Measurements from ENCODE around the gene DIP2A. TPM values are rescaled to one million over a fixed set of nuclear protein-coding genes. Genes with fewer than 3 reads are reported as not detected.

Gene DIP2A
- total and polyA plus RNA-seq, 9 donors, result 16.3 to 31.4 (median 22.5) TPM

DNA sequence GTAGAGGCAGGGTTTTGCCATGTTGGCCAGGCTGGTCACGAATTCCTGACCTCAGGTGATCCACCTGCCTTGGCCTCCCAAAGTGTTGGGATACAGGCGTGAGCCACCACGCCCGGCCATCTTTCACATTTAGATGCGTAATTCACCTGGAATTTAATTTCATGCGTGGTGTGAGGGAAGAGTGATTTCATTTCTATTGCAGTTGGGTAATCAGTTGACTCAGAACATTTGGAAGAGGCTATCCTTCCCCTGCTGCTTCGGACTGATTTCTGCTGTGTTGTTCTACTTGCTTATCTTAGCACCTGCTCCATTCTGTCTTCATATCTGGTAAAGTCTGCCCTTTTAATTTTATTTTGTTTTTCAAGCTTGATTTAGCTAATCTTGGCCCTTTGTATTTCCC lies 19.1 kb downstream of the DIP2A start:
- 100% methylated on average over 5 of the region's 7 CpGs for WGBS (ENCODE audit: insufficient coverage)
- no peaks in the 10 kb centered on the region for H3K4me1 ChIP-seq (ENCODE audit: control insufficient read depth, insufficient read depth, low read length)
- peaks cover 8% of the 10 kb centered on the region for H3K36me3 ChIP-seq (ENCODE audit: control insufficient read depth, insufficient read depth, low read length)
- no peak overlapping the region for H3K4me3 ChIP-seq (ENCODE audit: low read length)
- H3K27me3 ChIP-seq (ENCODE audit: control insufficient read depth, insufficient read depth, low read length), result no peaks in the 10 kb centered on the region
- DNase-seq, result no peak
- no peak overlapping the region for H3K27ac ChIP-seq (ENCODE audit: low read length)
- no peaks in the 10 kb centered on the region for H3K9me3 ChIP-seq (replicated peaks; ENCODE audit: control insufficient read depth, low read depth, low read length)

GRCh38 chr21:46478910-46479309 lies 20.2 kb downstream of the DIP2A start:
- Histone ChIP-seq H3K36me3 (ENCODE audit: control insufficient read depth, insufficient read depth, low read length) (peaks cover 8% of the 10 kb centered on the region), H3K27ac (ENCODE audit: low read length) (no peak overlapping the region), H3K9me3 (replicated peaks; ENCODE audit: control insufficient read depth, low read depth, low read length) (no peaks in the 10 kb centered on the region), H3K4me3 (ENCODE audit: low read length) (no peak overlapping the region), H3K4me1 (ENCODE audit: control insufficient read depth, insufficient read depth, low read length) (peaks cover 3% of the 10 kb centered on the region), H3K27me3 (ENCODE audit: control insufficient read depth, insufficient read depth, low read length) (no peaks in the 10 kb centered on the region)
- WGBS (ENCODE audit: insufficient coverage), result 32% methylated on average over 2 of the region's 2 CpGs
- DNase-seq, result no peak

DNA sequence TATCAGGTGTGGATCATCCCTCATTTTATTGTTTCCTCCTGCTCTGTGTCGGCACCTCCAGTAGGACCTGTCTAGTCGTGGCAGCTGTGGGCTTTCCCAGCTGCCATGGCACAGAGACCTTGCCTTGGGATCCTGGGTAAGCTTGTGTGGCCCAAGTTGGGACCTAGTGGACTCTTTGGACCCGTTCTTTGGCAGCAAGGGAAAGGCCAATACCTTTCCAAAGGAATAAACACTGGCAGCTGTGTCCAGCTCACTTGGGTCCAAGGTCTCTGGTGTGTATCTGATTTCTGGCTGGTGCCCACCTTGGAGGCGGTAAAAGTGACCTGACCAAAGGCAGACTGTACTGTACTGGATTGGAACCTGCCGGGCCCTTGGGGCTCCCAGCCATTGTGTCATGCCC lies 21.8 kb downstream of the DIP2A start:
- peaks cover 3% of the 10 kb centered on the region for H3K4me1 ChIP-seq (ENCODE audit: control insufficient read depth, insufficient read depth, low read length)
- DNase-seq, result no peak
- WGBS (ENCODE audit: insufficient coverage), result 98% methylated on average over 4 of the region's 5 CpGs
- no peak overlapping the region for H3K4me3 ChIP-seq (ENCODE audit: low read length)
- H3K27ac ChIP-seq (ENCODE audit: low read length), result no peak overlapping the region
- no peaks in the 10 kb centered on the region for H3K9me3 ChIP-seq (replicated peaks; ENCODE audit: control insufficient read depth, low read depth, low read length)
- H3K27me3 ChIP-seq (ENCODE audit: control insufficient read depth, insufficient read depth, low read length), result no peaks in the 10 kb centered on the region
- peaks cover 8% of the 10 kb centered on the region for H3K36me3 ChIP-seq (ENCODE audit: control insufficient read depth, insufficient read depth, low read length)

- H3K4me1 ChIP-seq (ENCODE audit: control insufficient read depth, insufficient read depth, low read length), result peaks cover 3% of the 10 kb centered on the region
- H3K27ac ChIP-seq (ENCODE audit: low read length), result no peak overlapping the region
- DNase-seq, result no peak
- peaks cover 14% of the 10 kb centered on the region for H3K36me3 ChIP-seq (ENCODE audit: control insufficient read depth, insufficient read depth, low read length)
- no peaks in the 10 kb centered on the region for H3K27me3 ChIP-seq (ENCODE audit: control insufficient read depth, insufficient read depth, low read length)
- no peaks in the 10 kb centered on the region for H3K9me3 ChIP-seq (replicated peaks; ENCODE audit: control insufficient read depth, low read depth, low read length)
- no CpG with 5 or more reads among the region's 6 CpGs for WGBS (ENCODE audit: insufficient coverage)
- H3K4me3 ChIP-seq (ENCODE audit: low read length), result no peak overlapping the region
Measured at GRCh38 chr21:46482225-46482845, 23.6 kb downstream of the DIP2A start.

- DNase-seq, result no peak
- H3K36me3 ChIP-seq (ENCODE audit: control insufficient read depth, insufficient read depth, low read length), result peaks cover 14% of the 10 kb centered on the region
- H3K9me3 ChIP-seq (replicated peaks; ENCODE audit: control insufficient read depth, low read depth, low read length), result no peaks in the 10 kb centered on the region
- WGBS (ENCODE audit: insufficient coverage), result no CpG with 5 or more reads among the region's 2 CpGs
- no peaks in the 10 kb centered on the region for H3K27me3 ChIP-seq (ENCODE audit: control insufficient read depth, insufficient read depth, low read length)
- no peak overlapping the region for H3K27ac ChIP-seq (ENCODE audit: low read length)
- H3K4me3 ChIP-seq (ENCODE audit: low read length), result no peak overlapping the region
- H3K4me1 ChIP-seq (ENCODE audit: control insufficient read depth, insufficient read depth, low read length), result peaks cover 3% of the 10 kb centered on the region
Measured at GRCh38 chr21:46482846-46483231, 24.1 kb downstream of the DIP2A start.

- Histone ChIP-seq H3K4me1 (ENCODE audit: control insufficient read depth, insufficient read depth, low read length) (peaks cover 3% of the 10 kb centered on the region), H3K9me3 (replicated peaks; ENCODE audit: control insufficient read depth, low read depth, low read length) (no peaks in the 10 kb centered on the region), H3K36me3 (ENCODE audit: control insufficient read depth, insufficient read depth, low read length) (peaks cover 16% of the 10 kb centered on the region), H3K4me3 (ENCODE audit: low read length) (no peak overlapping the region), H3K27ac (ENCODE audit: low read length) (no peak overlapping the region), H3K27me3 (ENCODE audit: control insufficient read depth, insufficient read depth, low read length) (no peaks in the 10 kb centered on the region)
- no peak for DNase-seq
- no CpG with 5 or more reads among the region's 6 CpGs for WGBS (ENCODE audit: insufficient coverage)
Measured at GRCh38 chr21:46483300-46484295, 24.9 kb downstream of the DIP2A start.

DNA sequence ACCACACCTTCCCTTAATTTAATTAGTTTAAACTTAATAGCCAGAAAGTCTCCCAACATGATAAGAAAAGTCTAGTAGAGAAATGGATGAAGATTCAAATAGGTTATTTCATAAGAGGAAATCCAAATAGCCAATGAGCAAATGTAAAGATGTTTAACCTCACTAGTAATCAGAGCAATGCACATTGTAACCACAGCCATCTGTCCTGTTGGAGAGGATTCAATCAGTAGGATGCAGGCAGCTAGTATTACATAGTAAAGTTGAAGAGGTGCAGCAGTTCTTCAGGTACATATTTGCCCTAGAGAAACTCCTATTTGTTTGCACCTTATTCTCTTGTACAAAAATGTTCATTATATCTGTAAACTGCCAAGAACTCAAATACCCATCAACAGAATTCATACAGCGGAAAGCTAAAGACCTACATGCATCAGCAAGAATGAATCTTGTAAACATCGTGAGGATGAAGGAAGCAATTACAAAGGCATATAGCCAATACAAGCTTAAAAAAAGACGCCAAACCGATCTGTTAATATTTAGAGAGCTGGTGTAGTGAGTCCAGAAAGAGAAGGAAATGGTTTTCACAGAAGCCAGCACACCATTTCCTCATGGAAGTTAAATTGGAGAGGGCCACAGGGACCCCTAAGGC lies 27.9 kb downstream of the DIP2A start:
- Histone ChIP-seq H3K4me1 (ENCODE audit: control insufficient read depth, insufficient read depth, low read length) (peaks cover 3% of the 10 kb centered on the region), H3K27me3 (ENCODE audit: control insufficient read depth, insufficient read depth, low read length) (no peaks in the 10 kb centered on the region), H3K27ac (ENCODE audit: low read length) (no peak overlapping the region), H3K36me3 (ENCODE audit: control insufficient read depth, insufficient read depth, low read length) (peaks cover 25% of the 10 kb centered on the region), H3K9me3 (replicated peaks; ENCODE audit: control insufficient read depth, low read depth, low read length) (no peaks in the 10 kb centered on the region), H3K4me3 (ENCODE audit: low read length) (no peak overlapping the region)
- DNase-seq, result peak; percentile 43
- no CpG with 5 or more reads among the region's 4 CpGs for WGBS (ENCODE audit: insufficient coverage)

DNA sequence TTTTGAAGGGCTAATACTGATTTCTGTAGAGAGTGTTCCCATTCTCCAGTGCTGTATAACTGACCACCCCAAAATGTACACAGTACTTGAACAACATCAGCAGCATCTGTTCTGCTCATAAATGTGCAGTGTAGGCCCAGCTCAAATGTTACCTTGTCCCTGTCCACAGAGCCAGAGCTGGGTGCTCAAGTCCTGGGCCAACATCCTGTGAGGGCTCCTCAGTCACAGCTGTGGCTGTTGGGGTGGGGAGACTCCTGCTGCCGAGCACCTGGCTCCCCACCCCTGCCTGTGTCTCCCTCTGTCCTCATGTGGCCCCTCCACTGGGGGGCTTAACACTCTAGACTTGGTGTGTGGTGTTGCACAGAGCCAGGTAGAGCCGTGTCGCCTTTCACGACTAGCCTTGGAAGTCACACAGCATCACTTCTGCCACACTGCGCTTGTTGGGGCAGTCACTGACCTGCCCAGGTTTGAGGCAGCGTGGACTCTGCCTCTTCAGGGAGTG lies 30.5 kb downstream of the DIP2A start:
- 69% methylated on average over 5 of the region's 6 CpGs for WGBS (ENCODE audit: insufficient coverage)
- H3K4me3 ChIP-seq (ENCODE audit: low read length), result no peak overlapping the region
- no peaks in the 10 kb centered on the region for H3K27me3 ChIP-seq (ENCODE audit: control insufficient read depth, insufficient read depth, low read length)
- no peak overlapping the region for H3K27ac ChIP-seq (ENCODE audit: low read length)
- no peaks in the 10 kb centered on the region for H3K4me1 ChIP-seq (ENCODE audit: control insufficient read depth, insufficient read depth, low read length)
- H3K9me3 ChIP-seq (replicated peaks; ENCODE audit: control insufficient read depth, low read depth, low read length), result no peaks in the 10 kb centered on the region
- DNase-seq, result no peak
- peaks cover 33% of the 10 kb centered on the region for H3K36me3 ChIP-seq (ENCODE audit: control insufficient read depth, insufficient read depth, low read length)

- 77% methylated on average over 5 of the region's 10 CpGs for WGBS (ENCODE audit: insufficient coverage)
- H3K9me3 ChIP-seq (replicated peaks; ENCODE audit: control insufficient read depth, low read depth, low read length), result no peaks in the 10 kb centered on the region
- no peaks in the 10 kb centered on the region for H3K4me1 ChIP-seq (ENCODE audit: control insufficient read depth, insufficient read depth, low read length)
- no peak overlapping the region for H3K4me3 ChIP-seq (ENCODE audit: low read length)
- no peak overlapping the region for H3K27ac ChIP-seq (ENCODE audit: low read length)
- no peaks in the 10 kb centered on the region for H3K27me3 ChIP-seq (ENCODE audit: control insufficient read depth, insufficient read depth, low read length)
- H3K36me3 ChIP-seq (ENCODE audit: control insufficient read depth, insufficient read depth, low read length), result peaks cover 36% of the 10 kb centered on the region
- DNase-seq, result no peak
Measured at GRCh38 chr21:46489800-46490199, 31.1 kb downstream of the DIP2A start.

DNA sequence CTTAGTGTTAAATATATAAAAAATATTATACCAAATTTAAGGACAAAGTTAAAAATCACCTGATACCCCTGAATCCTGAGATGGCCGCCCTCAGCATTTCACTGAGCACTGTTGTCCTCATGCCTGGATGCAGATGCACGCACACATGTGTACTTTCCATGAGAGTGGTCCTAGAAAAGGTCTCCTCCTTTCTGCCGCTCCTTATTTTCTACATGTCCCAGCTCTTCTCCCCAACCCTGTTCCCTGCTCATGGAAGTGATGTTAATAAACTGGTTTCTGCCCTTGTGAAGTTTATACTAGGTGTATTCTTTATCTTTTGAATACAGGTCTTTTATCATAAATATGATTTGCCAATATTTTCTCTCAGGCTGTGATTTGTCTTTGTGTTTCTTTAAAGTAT lies 32.9 kb downstream of the DIP2A start:
- 100% methylated on average over 2 of the region's 3 CpGs for WGBS (ENCODE audit: insufficient coverage)
- Histone ChIP-seq H3K9me3 (replicated peaks; ENCODE audit: control insufficient read depth, low read depth, low read length) (no peaks in the 10 kb centered on the region), H3K4me3 (ENCODE audit: low read length) (no peak overlapping the region), H3K27me3 (ENCODE audit: control insufficient read depth, insufficient read depth, low read length) (no peaks in the 10 kb centered on the region), H3K4me1 (ENCODE audit: control insufficient read depth, insufficient read depth, low read length) (no peaks in the 10 kb centered on the region), H3K27ac (ENCODE audit: low read length) (no peak overlapping the region), H3K36me3 (ENCODE audit: control insufficient read depth, insufficient read depth, low read length) (peaks cover 34% of the 10 kb centered on the region)
- no peak for DNase-seq

All from muscle of leg (tissue), 11 donors.